ENCODE results near the gene SHLD3. TPM values are rescaled to one million over a fixed set of nuclear protein-coding genes. Genes with fewer than 3 reads are reported as not detected.
"Not testable (repeated sequence)": the region's sequence is repeated elsewhere in the genome, so short reads cannot be mapped to it uniquely, and the experiment has no call there.

SHLD3 gene
- 4.1 TPM for polyA plus RNA-seq (2012; ENCODE audit: missing spikeins)

- FAIRE-seq (peak; percentile 89), DNase-seq (ENCODE audit: insufficient read length) (peak; percentile 32)
- TF ChIP-seq POLR2A (IDR thresholded peaks at IDR 0.05; ENCODE audit: low read depth, low read length), result peak; percentile 44; the same call in 1 of the 2 replicates
- TF ChIP-seq TAF1 (IDR thresholded peaks at IDR 0.05; ENCODE audit: borderline replicate concordance, low read depth, low read length), result peak; percentile 73; the same call in 1 of the 2 replicates
- peak; percentile 62 for TF ChIP-seq POLR2AphosphoS5 (IDR thresholded peaks at IDR 0.05; ENCODE audit: low read depth, low read length)
Measured at GRCh38 chr5:65624571-65625555, at the start of gene SHLD3, which contains the start of gene TRAPPC13. Gene SHLD3, plus strand, starts transcription at chr5:65625027. Its CDS starts 4,561 bp downstream, at chr5:65629588. Gene TRAPPC13, plus strand, starts transcription at chr5:65625027. Its CDS starts 34 bp downstream, at chr5:65625061.

GRCh38 chr5:65577141-65577540 is 47.7 kb upstream of the SHLD3 start:
- TF ChIP-seq POLR2A (IDR thresholded peaks at IDR 0.05; ENCODE audit: low read depth, low read length) (no peak), TAF1 (IDR thresholded peaks at IDR 0.05; ENCODE audit: borderline replicate concordance, low read depth, low read length) (no peak), POLR2AphosphoS5 (IDR thresholded peaks at IDR 0.05; ENCODE audit: low read depth, low read length) (no peak)
- FAIRE-seq, result no peak

GRCh38 chr5:65588694-65589093 is 36.1 kb upstream of the SHLD3 start:
- TF ChIP-seq POLR2AphosphoS5 (IDR thresholded peaks at IDR 0.05; ENCODE audit: low read depth, low read length) (no peak), TAF1 (IDR thresholded peaks at IDR 0.05; ENCODE audit: borderline replicate concordance, low read depth, low read length) (no peak), POLR2A (IDR thresholded peaks at IDR 0.05; ENCODE audit: low read depth, low read length) (no peak)
- DNase-seq (ENCODE audit: insufficient read length) (no peak), FAIRE-seq (no peak)

More at GRCh38 chr5:65577141-65577540, 47.7 kb upstream of the SHLD3 start:
- no peak for DNase-seq (ENCODE audit: insufficient read length)

GRCh38 chr5:65601761-65602160 is 23.1 kb upstream of the SHLD3 start:
- not testable (repeated sequence) for DNase-seq (ENCODE audit: insufficient read length); FAIRE-seq

- DNase-seq (ENCODE audit: insufficient read length) (no peak), FAIRE-seq (no peak)
- TF ChIP-seq TAF1 (IDR thresholded peaks at IDR 0.05; ENCODE audit: borderline replicate concordance, low read depth, low read length) (no peak), POLR2A (IDR thresholded peaks at IDR 0.05; ENCODE audit: low read depth, low read length) (no peak), POLR2AphosphoS5 (IDR thresholded peaks at IDR 0.05; ENCODE audit: low read depth, low read length) (no peak)
Measured at GRCh38 chr5:65611524-65611923, 13.3 kb upstream of the SHLD3 start.

- no peak for TF ChIP-seq POLR2AphosphoS5 (IDR thresholded peaks at IDR 0.05; ENCODE audit: low read depth, low read length)
- TF ChIP-seq TAF1 (IDR thresholded peaks at IDR 0.05; ENCODE audit: borderline replicate concordance, low read depth, low read length), result no peak
- no peak for TF ChIP-seq POLR2A (IDR thresholded peaks at IDR 0.05; ENCODE audit: low read depth, low read length)
- peak; percentile 30 for FAIRE-seq
- DNase-seq (ENCODE audit: insufficient read length), result no peak
Measured at GRCh38 chr5:65612298-65612907, 12.4 kb upstream of the SHLD3 start.

GRCh38 chr5:65620021-65620420 is 4.8 kb upstream of the SHLD3 start:
- no peak for TF ChIP-seq POLR2AphosphoS5 (IDR thresholded peaks at IDR 0.05; ENCODE audit: low read depth, low read length)
- TF ChIP-seq POLR2A (IDR thresholded peaks at IDR 0.05; ENCODE audit: low read depth, low read length), result no peak
- TF ChIP-seq TAF1 (IDR thresholded peaks at IDR 0.05; ENCODE audit: borderline replicate concordance, low read depth, low read length), result no peak
- DNase-seq (ENCODE audit: insufficient read length), result no peak
- FAIRE-seq, result no peak

- not testable (repeated sequence) for DNase-seq (ENCODE audit: insufficient read length); FAIRE-seq
Measured at GRCh38 chr5:65621961-65622360, 2.9 kb upstream of the SHLD3 start.

GRCh38 chr5:65623482-65623881 is 1.3 kb upstream of the SHLD3 start:
- TF ChIP-seq TAF1 (IDR thresholded peaks at IDR 0.05; ENCODE audit: borderline replicate concordance, low read depth, low read length) (no peak), POLR2AphosphoS5 (IDR thresholded peaks at IDR 0.05; ENCODE audit: low read depth, low read length) (no peak), POLR2A (IDR thresholded peaks at IDR 0.05; ENCODE audit: low read depth, low read length) (no peak)
- FAIRE-seq (no peak), DNase-seq (ENCODE audit: insufficient read length) (no peak)

GRCh38 chr5:65624025-65624570 is 729 bp upstream of the SHLD3 start, which contains the start of gene TRIM23:
Gene TRIM23, minus strand, starts transcription at chr5:65624333. Its CDS starts 59 bp downstream, at chr5:65624274.
- DNase-seq (ENCODE audit: insufficient read length) (peak; percentile 66), FAIRE-seq (peak; percentile 89)
- TF ChIP-seq POLR2AphosphoS5 (IDR thresholded peaks at IDR 0.05; ENCODE audit: low read depth, low read length), result no peak
- peak; percentile 48; the same call in 1 of the 2 replicates for TF ChIP-seq TAF1 (IDR thresholded peaks at IDR 0.05; ENCODE audit: borderline replicate concordance, low read depth, low read length)
- TF ChIP-seq POLR2A (IDR thresholded peaks at IDR 0.05; ENCODE audit: low read depth, low read length), result peak; percentile 55; the same call in 1 of the 2 replicates

- no peak for DNase-seq (ENCODE audit: insufficient read length)
- no peak for FAIRE-seq
- no peak for TF ChIP-seq POLR2A (IDR thresholded peaks at IDR 0.05; ENCODE audit: low read depth, low read length)
- no peak for TF ChIP-seq TAF1 (IDR thresholded peaks at IDR 0.05; ENCODE audit: borderline replicate concordance, low read depth, low read length)
- TF ChIP-seq POLR2AphosphoS5 (IDR thresholded peaks at IDR 0.05; ENCODE audit: low read depth, low read length), result no peak
Measured at GRCh38 chr5:65625743-65626142, 916 bp downstream of the SHLD3 start.
